ENCODE results near the gene LZTFL1. TPM values are rescaled to one million over a fixed set of nuclear protein-coding genes. Genes with fewer than 3 reads are reported as not detected.
"Not testable (repeated sequence)": the region's sequence is repeated elsewhere in the genome, so short reads cannot be mapped to it uniquely, and the experiment has no call there.

The LZTFL1 gene
- total RNA-seq, 1 donor from 2014 or later: 6.0 TPM

- no peak for DNase-seq (ENCODE audit: low read depth in 2 of 2)
Observed at GRCh38 chr3:45864760-45865519, 23.0 kb upstream of the LZTFL1 start.

GRCh38 chr3:45861043-45861719, 19.3 kb upstream of the LZTFL1 start:
- DNase-seq (ENCODE audit: low read depth in 2 of 2): no peak

- DNase-seq (ENCODE audit: low read depth in 2 of 2): no peak
Observed at GRCh38 chr3:45860481-45860880, 18.6 kb upstream of the LZTFL1 start.

GRCh38 chr3:45858809-45859543, 17.1 kb upstream of the LZTFL1 start:
- DNase-seq (ENCODE audit: low read depth in 2 of 2): no peak

- not testable (repeated sequence) for DNase-seq (ENCODE audit: low read depth in 2 of 2)
Observed at GRCh38 chr3:45857024-45857423, 15.1 kb upstream of the LZTFL1 start.

GRCh38 chr3:45856323-45856722, 14.4 kb upstream of the LZTFL1 start:
- not testable (repeated sequence) for DNase-seq (ENCODE audit: low read depth in 2 of 2)

- DNase-seq (ENCODE audit: low read depth in 2 of 2): no peak
Observed at GRCh38 chr3:45852828-45853227, 10.9 kb upstream of the LZTFL1 start.

- no peak for DNase-seq (ENCODE audit: low read depth in 2 of 2)
Observed at GRCh38 chr3:45848392-45848791, 6.5 kb upstream of the LZTFL1 start.

- no peak for DNase-seq (ENCODE audit: low read depth in 2 of 2)
Observed at GRCh38 chr3:45844616-45845015, 2.7 kb upstream of the LZTFL1 start.

GRCh38 chr3:45842851-45843625, 1.1 kb upstream of the LZTFL1 start:
- no peak for DNase-seq (ENCODE audit: low read depth in 2 of 2)

GRCh38 chr3:45841420-45841756, 531 bp downstream of the LZTFL1 start:
- peak; percentile 9 to 37 for DNase-seq (ENCODE audit: low read depth in 2 of 2)

- no peak for DNase-seq (ENCODE audit: low read depth in 2 of 2)
Observed at GRCh38 chr3:45838466-45838865, 3.5 kb downstream of the LZTFL1 start.

- peak in 1 of 2 donors; percentile 29 for DNase-seq (ENCODE audit: low read depth in 2 of 2)
Observed at GRCh38 chr3:45832699-45833098, 9.2 kb downstream of the LZTFL1 start.

GRCh38 chr3:45830121-45830520, 11.8 kb downstream of the LZTFL1 start:
- no peak for DNase-seq (ENCODE audit: low read depth in 2 of 2)

- DNase-seq (ENCODE audit: low read depth in 2 of 2): peak in 1 of 2 donors; percentile 42
Observed at GRCh38 chr3:45826908-45827307, 15.0 kb downstream of the LZTFL1 start.

- peak in 1 of 2 donors; percentile 17 for DNase-seq (ENCODE audit: low read depth in 2 of 2)
Observed at GRCh38 chr3:45826321-45826720, 15.6 kb downstream of the LZTFL1 start.

- no peak for DNase-seq (ENCODE audit: low read depth in 2 of 2)
Observed at GRCh38 chr3:45821127-45821526, 20.8 kb downstream of the LZTFL1 start.

- no peak for DNase-seq (ENCODE audit: low read depth in 2 of 2)
Observed at GRCh38 chr3:45819543-45819942, 22.4 kb downstream of the LZTFL1 start.

- DNase-seq (ENCODE audit: low read depth in 2 of 2): peak in 1 of 2 donors; percentile 89
Observed at GRCh38 chr3:45817831-45818522, 23.9 kb downstream of the LZTFL1 start.

GRCh38 chr3:45816544-45816943, 25.4 kb downstream of the LZTFL1 start:
- no peak for DNase-seq (ENCODE audit: low read depth in 2 of 2)

- DNase-seq (ENCODE audit: low read depth in 2 of 2): no peak
Observed at GRCh38 chr3:45814322-45814721, 27.6 kb downstream of the LZTFL1 start.
